ENCODE data around the gene SHISAL2A.

Gene SHISAL2A

DNA sequence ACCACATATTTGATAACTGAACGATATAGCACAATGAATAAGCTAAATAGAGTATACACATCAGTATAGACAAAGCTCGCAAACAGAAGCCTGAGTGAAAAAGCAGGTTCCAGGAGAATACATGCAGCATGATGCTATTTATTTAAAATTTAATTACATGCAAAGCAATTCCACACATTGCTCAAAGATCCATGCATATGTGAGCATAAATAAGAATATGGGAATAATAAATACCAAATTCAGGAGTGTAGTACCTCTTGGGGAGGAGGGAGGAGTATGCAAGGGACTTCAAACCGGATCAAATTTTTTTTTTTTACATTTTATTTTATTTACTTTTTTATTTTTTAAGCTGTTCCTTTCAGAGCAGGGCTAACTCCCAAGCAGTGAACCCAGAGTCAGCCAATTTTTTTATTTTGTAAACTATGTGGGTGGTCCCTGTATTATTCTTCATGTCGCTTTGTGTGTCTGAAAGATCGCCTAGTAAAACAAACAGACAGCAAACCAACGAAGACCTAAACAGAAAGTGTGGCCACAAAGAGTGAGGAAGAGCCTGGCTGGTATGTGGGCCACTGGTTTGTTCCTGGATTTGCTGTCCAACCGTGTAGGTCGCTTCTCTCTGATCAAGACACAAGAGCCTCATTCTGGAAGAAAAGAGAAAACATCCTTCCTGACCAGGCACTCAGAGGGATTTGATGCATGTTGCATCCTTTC lies 4.2 kb upstream of the SHISAL2A start:
- H3K9me3 ChIP-seq: no peaks in the 10 kb centered on the region
- peaks cover 5% of the 10 kb centered on the region for H3K27me3 ChIP-seq
- TF ChIP-seq, protein P1, sequence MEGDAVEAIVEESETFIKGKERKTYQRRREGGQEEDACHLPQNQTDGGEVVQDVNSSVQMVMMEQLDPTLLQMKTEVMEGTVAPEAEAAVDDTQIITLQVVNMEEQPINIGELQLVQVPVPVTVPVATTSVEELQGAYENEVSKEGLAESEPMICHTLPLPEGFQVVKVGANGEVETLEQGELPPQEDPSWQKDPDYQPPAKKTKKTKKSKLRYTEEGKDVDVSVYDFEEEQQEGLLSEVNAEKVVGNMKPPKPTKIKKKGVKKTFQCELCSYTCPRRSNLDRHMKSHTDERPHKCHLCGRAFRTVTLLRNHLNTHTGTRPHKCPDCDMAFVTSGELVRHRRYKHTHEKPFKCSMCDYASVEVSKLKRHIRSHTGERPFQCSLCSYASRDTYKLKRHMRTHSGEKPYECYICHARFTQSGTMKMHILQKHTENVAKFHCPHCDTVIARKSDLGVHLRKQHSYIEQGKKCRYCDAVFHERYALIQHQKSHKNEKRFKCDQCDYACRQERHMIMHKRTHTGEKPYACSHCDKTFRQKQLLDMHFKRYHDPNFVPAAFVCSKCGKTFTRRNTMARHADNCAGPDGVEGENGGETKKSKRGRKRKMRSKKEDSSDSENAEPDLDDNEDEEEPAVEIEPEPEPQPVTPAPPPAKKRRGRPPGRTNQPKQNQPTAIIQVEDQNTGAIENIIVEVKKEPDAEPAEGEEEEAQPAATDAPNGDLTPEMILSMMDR (IDR thresholded peaks at IDR 0.05; ENCODE audit: low read depth, low read length): no peak
- H3K4me1 ChIP-seq: no peaks in the 10 kb centered on the region
- H3K36me3 ChIP-seq: no peaks in the 10 kb centered on the region
- no peak overlapping the region for H3K4me3 ChIP-seq (ENCODE audit: low read depth, low read length)
- DNase-seq: no peak

DNA sequence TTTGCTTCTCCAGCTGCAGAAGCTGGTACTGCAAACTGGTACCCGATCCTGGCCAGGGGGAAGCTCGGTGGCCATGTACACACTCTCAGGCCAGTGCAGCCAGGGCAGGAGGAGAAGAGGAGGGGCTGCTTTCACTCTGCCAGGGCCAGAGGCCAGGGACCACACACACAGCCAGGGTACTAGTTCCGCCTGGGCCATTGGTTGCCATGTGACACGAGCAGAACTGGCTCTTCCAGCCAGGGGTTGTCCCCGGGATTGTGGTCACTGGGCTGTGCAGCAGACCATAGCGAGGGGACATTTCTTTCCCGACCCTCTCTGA lies 3.7 kb upstream of the SHISAL2A start:
- no peak for DNase-seq
- TF ChIP-seq, protein P1 (IDR thresholded peaks at IDR 0.05; ENCODE audit: low read depth, low read length): no peak
- H3K9me3 ChIP-seq: no peaks in the 10 kb centered on the region
- H3K27me3 ChIP-seq: peaks cover 5% of the 10 kb centered on the region
- no peaks in the 10 kb centered on the region for H3K36me3 ChIP-seq
- H3K4me3 ChIP-seq (ENCODE audit: low read depth, low read length): no peak overlapping the region
- H3K4me1 ChIP-seq: no peaks in the 10 kb centered on the region

DNA sequence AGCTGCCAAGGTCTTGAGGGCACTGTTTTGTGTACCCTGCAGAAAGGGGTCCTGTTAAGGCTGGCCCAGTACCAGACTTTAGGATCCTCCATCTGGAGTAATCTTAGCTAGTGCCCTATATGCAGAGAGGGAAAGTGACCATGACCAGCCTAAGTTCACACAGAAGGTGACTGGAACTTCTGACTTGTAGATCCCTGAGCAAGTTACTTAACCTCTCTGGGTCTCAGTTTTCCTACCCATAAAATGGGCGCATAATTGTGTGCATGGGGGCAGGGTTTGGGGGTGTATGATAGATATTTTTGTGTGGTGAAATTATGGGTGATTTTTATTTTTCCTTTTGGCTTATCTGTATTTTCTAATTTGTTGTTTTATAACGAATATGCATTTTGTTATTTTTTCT lies 3.3 kb upstream of the SHISAL2A start:
- Histone ChIP-seq H3K27me3 (peaks cover 5% of the 10 kb centered on the region), H3K9me3 (no peaks in the 10 kb centered on the region), H3K4me1 (no peaks in the 10 kb centered on the region), H3K4me3 (ENCODE audit: low read depth, low read length) (no peak overlapping the region), H3K36me3 (no peaks in the 10 kb centered on the region)
- TF ChIP-seq, protein P1 (IDR thresholded peaks at IDR 0.05; ENCODE audit: low read depth, low read length): no peak
- no peak for DNase-seq

DNA sequence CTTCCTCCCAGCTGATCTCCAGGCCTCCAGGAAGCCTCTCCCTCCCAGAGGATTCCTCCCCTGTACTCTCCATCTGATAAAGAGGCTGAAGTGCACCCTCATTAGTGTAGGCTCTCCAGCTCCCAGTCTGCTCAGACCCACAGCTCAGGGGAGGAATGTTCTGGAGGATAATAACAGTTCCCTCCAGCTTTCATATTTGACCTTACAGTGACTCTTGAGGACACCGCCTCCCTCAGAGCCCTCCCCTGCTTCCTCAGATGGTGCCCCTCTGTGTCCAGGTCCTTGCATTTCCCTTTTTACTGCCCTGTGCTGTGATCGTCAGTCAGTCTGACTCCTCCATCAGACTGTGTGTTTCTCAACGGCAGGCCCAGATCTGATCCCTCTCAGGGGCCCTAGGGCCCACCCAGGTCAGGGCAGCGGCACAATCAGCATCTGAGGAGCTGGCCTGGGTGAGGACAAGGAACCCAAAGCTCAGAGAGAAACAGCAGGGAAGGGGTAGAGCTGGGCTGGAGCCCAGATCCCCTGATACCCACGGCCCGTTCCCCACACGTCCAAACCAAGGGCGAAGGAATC lies 1.1 kb upstream of the SHISAL2A start:
- DNase-seq: peak; percentile 12
- Histone ChIP-seq H3K4me3 (ENCODE audit: low read depth, low read length) (no peak overlapping the region), H3K4me1 (no peaks in the 10 kb centered on the region)

DNA sequence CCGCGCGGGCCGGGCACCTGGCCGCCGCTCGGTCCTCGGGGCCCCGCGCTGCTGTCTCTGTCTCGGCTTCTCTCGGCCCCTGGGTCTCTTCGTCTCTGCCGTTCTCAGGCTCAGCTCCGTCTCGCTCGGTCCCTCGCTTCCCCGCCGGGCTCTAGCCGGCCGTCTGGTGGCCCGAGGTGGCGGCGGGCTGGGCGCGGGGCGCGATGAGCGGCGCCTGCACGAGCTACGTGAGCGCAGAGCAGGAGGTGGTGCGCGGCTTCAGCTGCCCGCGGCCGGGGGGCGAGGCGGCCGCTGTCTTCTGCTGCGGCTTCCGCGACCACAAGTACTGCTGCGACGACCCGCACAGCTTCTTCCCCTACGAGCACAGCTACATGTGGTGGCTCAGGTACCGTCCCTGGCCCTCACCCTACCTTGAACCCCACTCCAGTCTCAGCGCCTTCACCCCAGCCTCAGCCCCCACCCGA lies 355 bp downstream of the SHISAL2A start:
- TF ChIP-seq, protein P1 (IDR thresholded peaks at IDR 0.05; ENCODE audit: low read depth, low read length): no peak
- DNase-seq: peak; percentile 26
- peak overlapping the region; percentile 35 for H3K4me3 ChIP-seq (ENCODE audit: low read depth, low read length)
- H3K27me3 ChIP-seq: peaks cover 5% of the 10 kb centered on the region
- H3K36me3 ChIP-seq: no peaks in the 10 kb centered on the region
- H3K4me1 ChIP-seq: no peaks in the 10 kb centered on the region
- H3K9me3 ChIP-seq: no peaks in the 10 kb centered on the region

More for the DNA sequence above, 1.1 kb upstream of the SHISAL2A start:
- TF ChIP-seq, protein P1 (IDR thresholded peaks at IDR 0.05; ENCODE audit: low read depth, low read length): no peak
- Histone ChIP-seq H3K36me3 (no peaks in the 10 kb centered on the region), H3K27me3 (peaks cover 5% of the 10 kb centered on the region), H3K9me3 (no peaks in the 10 kb centered on the region)

DNA sequence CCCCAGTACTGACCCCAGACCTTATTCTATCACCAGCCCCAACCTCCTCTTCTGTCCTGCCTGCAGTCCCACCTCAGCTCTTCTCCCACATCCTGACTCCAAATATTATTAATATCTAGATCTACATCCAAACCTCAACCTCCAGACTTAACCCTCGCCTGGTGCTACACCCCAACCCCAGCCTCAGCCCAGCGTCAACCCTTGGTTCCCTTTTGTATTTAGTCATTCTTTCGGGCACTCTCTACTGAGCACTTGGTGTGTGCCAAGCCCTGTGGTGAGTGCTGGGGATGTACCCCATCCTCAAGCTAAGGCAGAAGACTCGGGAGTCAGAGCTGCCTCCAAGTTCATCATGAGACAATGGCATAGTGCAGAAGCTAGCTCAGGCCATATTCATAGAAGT lies 1.1 kb downstream of the SHISAL2A start:
- Histone ChIP-seq H3K4me1 (no peaks in the 10 kb centered on the region), H3K9me3 (no peaks in the 10 kb centered on the region), H3K36me3 (no peaks in the 10 kb centered on the region), H3K4me3 (ENCODE audit: low read depth, low read length) (no peak overlapping the region), H3K27me3 (peaks cover 5% of the 10 kb centered on the region)
- DNase-seq: no peak
- TF ChIP-seq, protein P1 (IDR thresholded peaks at IDR 0.05; ENCODE audit: low read depth, low read length): no peak
